Dermis microvascular lymphatic vessel endothelial cell (primary cell): ENCODE measurements around the gene TRNAU1AP. TPM values are rescaled to one million over a fixed set of nuclear protein-coding genes. Genes with fewer than 3 reads are reported as not detected.
A peak's percentile ranks its signal among the peaks of the same experiment; 100 is the strongest.
"Not testable (repeated sequence)": the region's sequence is repeated elsewhere in the genome, so short reads cannot be mapped to it uniquely, and the experiment has no call there.

Experiments
- DNase-seq, 2 donors: peaks; one replicate each; pipeline versions ENCODE4 v3.0.0 to v3.0.0-alpha.2; 2010; ENCODE audit warnings: low read depth in 2 of 2
- total RNA-seq: library from RNA; depleted of rRNA; stranded (reverse); fragments of >200 nt; gene quantifications from 2 replicates; pipeline ENCODE4 v1.2.1, GENCODE V29; 2014

The TRNAU1AP gene
- total RNA-seq: 18.8 and 20.7 TPM in 2 replicates

DNA sequence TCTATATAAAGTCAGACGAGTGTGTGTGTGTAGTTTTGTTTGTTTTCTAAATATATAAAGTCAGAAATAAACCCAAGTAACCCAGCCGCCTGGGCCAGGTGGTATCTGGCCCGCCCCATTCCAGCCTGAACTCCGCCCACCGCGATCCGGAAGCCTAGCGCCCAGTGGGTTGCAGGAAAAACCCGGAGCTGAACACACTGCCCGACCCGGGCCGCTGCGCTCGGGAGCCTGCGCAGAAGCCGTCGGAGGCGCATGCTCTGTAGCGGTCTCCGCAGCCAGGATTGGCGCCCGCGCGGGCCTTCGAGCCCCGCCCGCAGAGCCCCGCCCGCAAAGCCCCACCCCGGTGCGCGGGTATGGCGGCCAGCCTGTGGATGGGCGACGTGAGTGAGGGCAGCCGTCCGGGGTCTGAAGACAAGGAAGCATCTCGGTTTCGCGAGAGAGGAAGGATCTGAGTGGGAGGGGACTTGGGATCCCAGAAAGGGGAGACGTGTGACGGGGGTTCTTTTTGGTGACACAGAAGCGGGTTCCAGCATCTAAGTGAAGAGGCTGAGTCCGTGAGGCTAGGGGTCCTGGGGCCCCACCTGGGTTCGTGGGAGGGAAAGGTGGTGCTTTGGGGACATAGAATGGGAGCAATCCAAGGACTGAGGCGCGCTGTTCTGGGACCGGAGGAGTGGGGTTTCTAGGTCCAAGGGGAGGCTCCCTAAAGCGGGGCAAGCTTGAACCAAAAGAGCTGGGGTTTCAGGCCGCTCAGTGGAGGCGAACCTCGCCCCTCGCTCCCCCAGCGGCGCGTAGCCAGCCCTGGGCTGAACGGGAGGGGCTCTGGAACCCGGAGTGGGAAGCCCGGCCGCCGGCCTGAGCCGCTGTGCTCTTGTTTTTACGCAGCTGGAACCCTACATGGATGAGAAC, at the start of gene TRNAU1AP:
TRNAU1AP (plus strand) TSS at position 328 of the 906 bp plus-strand sequence; CDS start at position 354, 26 bp downstream.
- peak; percentile 92 to 97 for DNase-seq

DNA sequence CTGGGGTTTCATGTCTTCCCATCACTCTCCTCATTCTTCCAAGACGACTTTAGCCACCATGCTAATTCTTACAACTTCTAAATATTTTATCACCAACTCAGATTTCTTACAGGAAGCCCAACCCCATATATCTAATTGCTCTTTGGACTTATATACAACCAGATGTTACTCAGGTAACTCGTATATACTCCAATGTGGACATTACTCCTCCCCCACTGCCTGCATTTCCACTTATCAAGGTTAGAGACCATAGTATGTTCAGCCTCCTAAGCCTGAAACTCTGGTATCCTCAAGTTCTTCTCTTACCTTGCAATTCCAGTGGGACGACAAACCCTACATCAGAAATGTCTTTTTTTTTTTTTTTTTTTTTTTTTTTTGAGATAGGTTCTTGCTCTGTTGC, 49.8 kb upstream of the TRNAU1AP start:
- DNase-seq: no peak

DNA sequence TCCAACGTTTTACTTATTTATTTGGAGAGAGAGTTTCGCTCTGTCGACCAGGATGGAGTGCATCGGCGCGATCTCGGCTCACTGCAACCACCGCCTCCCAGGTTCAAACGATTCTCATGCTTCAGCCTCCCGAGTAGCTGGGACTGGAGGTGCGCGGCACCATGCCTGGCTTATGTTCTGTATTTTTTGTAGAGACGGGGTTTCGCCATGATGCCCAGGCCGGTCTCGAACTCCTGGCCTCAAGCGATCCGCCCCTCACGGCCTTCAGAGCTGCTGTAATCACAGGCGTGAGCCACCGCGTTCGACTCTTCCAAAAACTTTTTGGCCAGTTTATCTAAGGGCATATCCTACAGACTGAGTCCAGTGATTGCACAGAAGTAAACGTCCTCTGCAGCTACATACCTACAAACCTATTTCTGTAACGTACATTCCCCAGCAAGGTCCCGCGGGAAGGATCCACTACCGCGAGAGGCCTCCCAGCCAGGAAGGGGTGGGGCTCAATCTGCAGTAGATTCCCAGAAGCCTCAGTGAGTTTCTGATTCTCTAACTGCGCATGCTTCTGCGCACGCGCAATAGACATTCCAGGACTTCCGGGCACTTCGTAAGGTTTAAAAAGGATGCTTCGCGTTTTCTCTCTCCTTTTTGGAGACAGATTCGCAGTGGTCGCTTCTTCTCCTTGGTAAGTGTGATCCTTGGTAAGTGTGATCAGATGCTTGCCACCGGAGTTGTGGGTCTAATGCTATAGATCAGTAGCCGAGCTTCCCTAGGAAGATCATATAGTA, 47.3 kb upstream of the TRNAU1AP start, which contains the start of gene RCC1:
RCC1 (plus strand) TSS at position 638 of the 782 bp plus-strand sequence. CDS start 23,824 bp downstream, outside the sequence.
- DNase-seq: peak; percentile 99

DNA sequence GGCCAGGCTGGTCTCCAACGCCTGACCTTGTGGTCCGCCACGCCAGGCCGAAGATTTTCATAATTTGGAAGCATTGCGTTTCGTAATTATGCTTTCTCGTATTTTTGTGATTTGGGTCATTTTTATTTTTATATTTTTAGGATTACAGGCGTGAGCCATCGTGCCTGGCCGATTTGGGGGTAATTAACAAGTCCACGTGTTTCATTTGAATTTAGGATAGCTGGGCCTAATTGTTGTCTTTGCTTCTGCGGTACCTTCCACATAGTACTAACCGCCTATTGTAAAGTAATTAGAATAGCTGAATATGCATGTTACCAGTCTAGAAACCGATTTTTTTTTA, 46.0 kb upstream of the TRNAU1AP start:
- DNase-seq: no peak

DNA sequence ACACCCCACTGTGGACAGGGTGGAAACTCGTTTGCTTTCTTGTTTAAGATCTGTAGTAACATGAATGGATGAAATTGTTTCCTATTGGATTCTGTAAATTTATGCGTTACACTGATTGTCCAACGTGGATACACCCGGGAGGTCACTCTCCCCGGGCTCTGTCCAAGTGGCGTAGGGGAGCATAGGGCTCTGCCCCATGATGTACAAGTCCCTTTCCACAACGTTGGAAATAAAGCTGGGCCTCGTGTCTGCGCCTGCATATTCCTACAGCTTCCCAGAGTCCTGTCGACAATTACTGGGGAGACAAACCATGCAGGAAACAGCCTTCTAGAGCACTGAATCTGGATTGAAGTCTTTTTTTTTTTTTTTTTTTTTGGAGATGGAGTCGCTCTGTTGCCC, 45.6 kb upstream of the TRNAU1AP start:
- peak in 1 of 2 donors; percentile 29 for DNase-seq

DNA sequence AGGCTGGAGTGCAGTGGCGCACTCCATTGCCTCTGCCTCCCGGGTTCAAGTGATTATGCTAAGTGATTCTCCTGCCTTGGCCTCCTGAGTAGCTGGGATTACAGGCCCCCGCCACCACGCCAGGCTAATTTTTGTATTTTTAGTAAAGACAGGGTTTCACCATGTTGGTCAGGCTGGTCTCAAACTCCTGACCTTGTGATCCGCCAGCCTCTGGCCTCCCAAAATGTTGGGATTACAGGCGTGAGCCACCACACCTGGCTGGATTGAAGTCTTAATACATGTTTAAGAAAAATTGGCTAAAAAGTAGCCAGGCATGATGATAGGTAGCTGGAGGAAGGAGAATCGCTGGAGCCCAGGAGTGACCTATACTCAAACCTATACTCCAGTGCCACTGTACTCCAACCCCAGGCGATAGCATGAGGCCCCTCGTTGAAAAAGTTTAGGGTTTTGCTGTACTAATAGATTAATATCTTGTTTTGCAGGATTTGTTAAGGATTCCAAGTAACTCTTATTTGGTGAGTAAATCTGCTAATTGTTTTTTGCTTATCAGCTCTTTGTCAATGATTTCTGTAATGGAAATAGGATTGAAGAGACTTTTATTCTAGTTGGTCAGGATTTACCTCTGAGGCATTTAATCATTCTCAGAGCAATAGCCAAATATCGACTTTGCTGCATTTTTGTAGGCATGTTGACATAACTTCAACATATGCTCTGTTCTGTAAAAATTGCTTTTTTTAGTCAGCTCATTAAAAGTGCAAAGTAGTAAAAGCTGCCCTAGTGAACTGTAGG, 45.0 kb upstream of the TRNAU1AP start:
- DNase-seq: no peak

DNA sequence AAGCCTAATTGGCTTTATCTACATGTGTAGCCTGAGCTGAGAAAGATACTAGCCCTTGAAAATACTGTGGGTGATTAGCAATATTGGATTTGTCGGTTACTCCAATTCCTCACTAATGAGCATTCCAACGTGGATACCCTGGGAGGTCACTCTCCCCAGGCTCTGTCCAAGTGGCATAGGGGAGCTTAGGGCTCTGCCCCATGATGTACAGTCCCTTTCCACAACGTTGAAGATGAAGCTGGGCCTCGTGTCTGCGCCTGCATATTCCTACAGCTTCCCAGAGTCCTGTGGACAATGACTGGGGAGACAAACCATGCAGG, 44.5 kb upstream of the TRNAU1AP start:
- DNase-seq: no peak

DNA sequence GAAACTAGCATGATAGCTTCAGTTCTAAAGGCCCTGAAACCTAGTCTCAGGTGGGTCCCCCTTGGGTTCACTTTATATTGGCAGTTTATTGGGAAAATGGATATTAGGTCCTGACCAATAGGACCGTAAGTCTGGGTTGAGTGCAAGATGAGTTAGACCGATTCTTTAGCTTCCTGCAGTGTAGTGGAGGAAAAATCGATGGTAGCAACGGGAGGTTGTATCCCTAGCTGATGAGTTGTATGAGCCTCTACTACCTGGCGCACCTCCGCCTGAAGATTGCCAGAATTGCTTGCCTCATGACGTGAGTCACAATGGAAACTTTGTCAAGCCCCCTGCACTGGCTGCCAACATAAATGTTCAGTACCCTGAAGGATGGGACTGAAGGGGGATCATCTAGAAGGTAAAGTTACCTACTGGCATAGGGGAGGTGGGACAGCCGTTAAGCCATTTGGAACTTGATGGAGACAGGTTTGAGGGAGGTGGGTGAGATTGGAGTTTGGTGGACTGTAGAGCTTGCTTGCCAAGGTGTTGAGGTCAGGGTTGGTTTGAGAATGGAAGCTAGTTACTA, 43.1 kb upstream of the TRNAU1AP start:
- DNase-seq: peak in 1 of 2 donors; percentile 42

DNA sequence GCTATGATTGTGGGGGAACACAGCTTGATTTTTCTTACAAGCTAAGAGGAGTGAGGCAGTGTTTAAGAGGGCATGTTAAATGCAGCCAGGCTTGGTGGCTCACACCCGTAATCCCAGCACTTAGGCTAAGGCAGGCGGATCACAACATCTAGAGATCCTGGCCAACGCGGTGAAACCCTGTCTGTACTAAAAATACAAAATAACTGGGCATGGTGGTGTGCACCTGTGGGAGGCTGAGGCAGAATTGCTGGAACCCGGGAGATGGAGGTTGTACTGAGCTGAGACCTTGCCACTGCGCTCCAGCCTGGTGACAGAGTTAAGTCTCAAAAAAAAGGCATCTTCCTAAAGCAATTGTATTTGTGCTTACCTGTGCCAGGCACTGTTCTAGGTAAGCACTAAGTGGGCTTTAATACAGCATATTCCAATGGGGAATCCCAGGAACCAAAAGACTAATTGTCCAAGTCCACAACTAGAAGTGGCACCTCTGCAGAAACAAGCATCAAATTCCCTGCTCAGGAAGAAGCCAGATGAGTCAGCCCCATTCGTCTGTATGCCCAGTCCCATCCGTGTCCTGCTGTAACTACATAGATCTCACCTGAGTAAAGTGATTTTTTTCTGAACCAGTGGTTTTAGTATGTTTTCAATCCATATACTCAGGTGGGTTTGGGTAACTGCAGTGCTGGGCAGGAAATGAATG, 42.5 kb upstream of the TRNAU1AP start:
- DNase-seq: peak in 1 of 2 donors; percentile 59

DNA sequence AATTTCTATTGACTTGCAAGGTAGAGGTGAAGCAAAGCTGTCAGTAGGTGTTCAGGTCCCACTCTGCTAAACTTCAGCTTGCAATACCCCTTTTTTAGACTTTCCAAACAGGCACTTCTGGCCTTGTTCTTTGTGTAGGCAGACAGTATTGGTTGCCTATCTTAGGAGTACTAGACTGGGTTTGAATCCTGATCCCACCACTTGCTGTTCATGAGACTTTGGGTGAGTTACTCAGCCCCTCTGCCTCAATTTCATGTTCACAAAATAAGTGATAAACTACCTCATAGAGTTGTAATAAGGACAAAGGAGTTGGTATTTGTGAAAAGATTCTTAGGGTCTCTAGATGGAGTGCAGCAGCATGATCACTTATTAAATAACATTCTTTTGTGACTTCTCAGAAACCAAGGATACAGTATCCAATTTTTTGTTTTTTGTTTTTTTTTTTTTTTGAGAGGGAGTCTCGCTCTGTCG, 41.9 kb upstream of the TRNAU1AP start:
- DNase-seq: no peak

DNA sequence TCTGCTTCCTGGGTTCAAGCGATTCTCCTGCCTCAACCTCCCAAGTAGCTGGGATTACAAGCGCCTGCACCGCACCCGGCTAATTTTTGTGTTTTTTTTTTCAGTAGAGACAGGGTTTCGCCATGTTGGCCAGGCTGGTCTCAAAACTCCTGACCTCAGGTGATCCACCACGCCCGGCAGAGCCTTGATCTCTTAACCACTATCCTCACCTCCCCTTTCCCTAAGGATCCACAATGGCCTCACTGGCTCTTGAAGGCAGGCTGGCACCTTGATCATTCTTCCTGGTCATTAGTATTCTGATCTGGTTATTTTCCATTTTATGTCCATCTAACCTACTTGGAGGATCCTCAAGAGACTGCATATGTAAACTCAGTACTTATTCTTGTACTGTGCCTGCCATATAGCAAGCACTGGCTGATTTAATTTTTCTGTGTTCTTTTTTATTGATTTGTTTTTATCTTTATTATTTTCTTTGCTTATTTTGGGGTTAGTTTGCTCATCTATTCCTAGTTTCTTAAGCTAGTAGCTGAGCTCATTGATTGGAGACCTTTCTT, 40.8 kb upstream of the TRNAU1AP start:
- DNase-seq: no peak

DNA sequence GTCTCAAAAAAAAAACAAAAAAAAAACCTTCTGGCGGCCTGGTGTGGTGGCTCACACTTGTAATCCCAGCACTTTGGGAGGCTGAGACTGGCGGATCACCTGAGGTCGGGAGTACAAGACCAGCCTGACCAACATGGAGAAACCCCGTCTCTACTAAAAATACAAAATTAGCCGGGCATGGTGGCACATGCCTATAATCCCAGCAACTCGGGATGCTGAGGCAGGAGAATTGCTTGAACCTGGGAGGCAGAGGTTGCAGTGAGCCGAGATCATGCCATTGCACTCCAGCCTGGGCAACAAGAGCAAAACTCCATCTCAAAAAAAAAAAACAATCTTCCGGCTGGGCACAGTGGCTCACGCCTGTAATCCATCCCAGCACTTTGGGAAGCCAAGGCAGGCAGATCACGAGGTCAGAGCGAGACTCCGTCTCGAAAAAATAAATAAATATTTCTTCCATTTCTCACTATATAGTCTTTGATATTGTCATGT, 38.4 kb upstream of the TRNAU1AP start:
- not testable (repeated sequence) for DNase-seq

DNA sequence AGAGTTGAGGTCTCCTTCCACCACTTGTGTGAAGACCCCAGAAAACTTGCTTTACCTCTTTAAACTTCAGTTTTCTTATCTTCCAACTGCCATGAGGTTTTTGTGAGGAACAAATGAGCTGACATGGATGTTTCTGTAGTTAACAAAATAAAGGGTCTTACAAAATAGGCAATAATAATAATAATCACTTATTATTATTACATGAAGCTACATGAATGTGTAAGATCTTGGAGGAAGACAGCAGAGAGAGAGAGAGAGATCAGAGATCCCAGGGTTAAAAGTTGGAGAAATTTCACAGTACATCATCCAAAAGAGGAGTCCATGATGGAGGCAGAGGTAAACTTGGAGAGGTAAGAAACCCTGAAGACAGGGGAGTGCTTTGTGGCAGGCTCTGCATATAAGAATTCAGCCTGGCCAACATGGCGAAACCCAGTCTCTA, 36.3 kb upstream of the TRNAU1AP start:
- no peak for DNase-seq

DNA sequence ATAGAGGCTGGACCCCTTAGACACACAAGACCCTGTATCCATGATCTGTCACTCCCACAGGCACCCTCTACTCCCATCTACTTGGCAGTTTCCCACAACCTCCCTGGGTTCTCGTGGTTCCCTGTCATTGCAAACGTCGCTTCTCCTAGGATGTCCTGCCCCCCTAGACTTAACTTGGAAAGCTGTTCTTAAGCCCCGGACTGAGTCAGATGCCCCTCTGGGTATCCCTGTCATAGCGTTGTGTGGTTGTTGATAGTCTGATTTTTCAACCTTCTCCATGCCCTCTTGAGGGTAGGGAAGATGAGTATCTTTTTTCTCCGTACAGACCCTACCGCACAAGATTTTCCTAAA, 35.3 kb upstream of the TRNAU1AP start:
- DNase-seq: peak in 1 of 2 donors; percentile 56

DNA sequence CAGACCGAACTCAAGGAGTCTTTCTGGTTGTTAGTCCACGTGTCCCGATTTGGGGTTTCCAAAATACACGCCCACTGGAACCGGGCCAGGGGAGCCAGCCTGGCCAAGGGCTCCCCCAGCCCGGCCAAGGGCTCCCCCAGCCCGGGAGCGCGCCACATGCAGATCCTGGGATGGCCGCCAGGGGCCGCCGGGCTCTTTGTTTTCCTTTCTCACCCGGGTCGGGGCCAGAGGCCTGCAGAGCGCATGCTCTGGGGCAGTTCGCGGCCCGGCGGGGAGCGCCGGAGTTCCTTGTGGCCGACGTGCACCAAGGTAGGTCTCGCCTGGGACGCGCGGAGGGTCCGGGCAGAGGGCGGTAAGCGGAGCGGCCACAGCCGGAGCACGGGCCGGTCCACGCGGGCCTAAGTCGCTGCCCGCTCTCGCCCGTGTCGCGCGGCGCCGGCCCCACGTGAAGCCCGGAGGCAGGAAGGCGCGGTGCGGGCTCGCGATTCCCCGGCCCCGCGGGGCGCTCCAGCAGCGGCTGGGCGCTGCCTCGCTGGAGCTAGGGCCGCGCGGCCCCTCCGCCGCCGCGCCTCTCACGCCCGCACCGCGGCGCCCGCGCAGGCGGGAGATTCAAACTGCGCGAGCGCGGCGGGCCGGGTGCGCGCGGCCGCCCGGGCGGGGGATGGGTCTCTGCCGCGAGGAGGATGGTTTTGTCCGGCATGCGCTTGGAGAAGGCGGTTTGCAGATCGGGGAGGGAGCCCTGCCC, 34.7 kb upstream of the TRNAU1AP start:
- peak; percentile 71 to 89 for DNase-seq

DNA sequence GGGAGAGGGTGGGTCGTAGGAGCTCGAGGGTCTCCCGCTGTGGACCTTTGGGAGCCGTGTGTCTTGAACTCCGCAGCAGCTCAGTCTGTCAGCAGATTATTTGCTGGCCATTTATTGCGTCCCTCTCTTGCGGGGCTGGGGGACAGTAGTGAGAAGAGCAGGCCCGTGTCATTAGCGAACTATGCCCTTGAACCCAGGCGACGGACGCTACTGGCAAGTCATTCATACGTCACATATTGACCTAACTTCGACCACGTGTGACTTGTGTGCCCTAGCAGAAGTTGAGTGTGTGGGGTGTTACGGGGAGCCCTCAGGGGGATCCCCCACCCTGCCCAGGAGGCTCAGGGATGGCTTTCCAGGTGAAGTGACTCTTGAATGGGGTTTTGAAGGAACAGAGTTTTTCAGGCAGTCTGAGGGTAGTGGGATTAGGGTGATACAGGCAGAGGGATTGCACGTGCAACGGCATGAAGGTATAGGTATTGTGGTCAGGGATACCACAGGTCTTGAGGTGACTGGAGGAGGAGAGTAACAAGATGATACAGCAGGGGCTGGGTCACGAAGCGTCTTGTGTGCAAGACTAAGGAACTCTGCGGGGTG, 34.0 kb upstream of the TRNAU1AP start:
- peak in 1 of 2 donors; percentile 33 for DNase-seq

DNA sequence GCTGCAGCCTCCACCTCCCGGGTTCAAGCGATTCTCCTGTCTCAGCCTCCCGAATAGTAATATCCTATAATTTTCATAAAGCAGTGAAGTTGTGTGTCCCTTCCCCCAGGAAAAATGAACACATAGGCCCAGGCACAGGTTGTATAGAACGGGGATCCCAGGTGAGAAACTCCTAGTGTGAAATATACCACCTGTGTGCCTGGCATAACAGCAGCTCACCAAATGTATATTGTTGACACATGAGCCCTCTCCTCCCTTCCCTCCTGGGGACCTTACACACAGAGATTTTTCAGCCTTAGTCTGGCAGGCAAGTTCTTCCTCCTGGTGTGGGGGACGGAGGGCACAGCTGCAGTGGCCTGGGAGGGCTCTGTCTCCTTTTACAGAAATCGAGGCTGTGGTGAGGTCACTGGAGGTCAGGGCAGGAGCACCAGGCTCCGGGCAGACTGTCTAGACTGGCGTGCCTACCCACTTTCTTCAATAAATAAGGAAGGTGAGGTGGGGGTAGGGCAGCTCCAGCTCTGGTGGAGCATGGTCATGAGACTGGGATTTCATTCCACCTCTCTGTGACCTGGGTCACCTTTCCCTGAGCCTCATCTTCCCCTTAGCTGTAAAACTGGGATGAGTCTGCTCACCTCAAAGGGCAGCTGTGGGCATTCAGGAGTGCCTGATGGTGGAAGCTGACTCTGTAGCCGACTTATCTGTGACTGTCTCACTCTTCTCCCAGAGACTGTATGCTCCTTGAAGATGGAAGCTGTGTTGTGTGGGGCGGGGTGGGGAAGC, 32.7 kb upstream of the TRNAU1AP start:
- no peak for DNase-seq

DNA sequence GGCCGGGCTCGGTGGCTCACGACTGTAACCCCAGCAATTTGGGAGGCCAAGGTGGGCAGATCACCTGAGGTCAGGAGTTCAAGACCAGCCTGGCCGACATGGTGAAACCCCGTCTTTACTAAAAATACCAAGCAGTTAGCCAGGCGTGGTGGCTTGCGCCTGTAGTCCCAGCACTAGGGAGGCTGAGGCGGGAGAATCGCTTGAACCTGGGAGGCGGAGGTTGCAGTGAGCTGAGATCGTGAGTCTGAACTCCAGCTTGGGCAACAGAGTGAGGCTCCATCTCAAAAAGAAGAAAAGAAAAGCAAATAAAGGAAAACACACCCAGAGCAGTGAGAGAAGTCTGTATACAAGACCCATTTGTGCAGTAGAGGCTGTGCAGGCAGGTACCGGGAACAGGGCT, 32.1 kb upstream of the TRNAU1AP start:
- DNase-seq: not testable (repeated sequence)
